ENCODE measurements around the gene HECTD4.

Gene HECTD4

GRCh38 chr12:112179341-112179740 is 202.9 kb downstream of the HECTD4 start:
- no peak for DNase-seq (ENCODE audit: low spot score)

GRCh38 chr12:112178796-112179195 is 203.4 kb downstream of the HECTD4 start:
- no peak for DNase-seq (ENCODE audit: low spot score)

GRCh38 chr12:112176321-112177010 is 205.8 kb downstream of the HECTD4 start:
- DNase-seq (ENCODE audit: low spot score), result no peak

- no peak for DNase-seq (ENCODE audit: low spot score)
These were observed 206.7 kb downstream of the HECTD4 start for GRCh38 chr12:112175361-112176155.

- no peak for DNase-seq (ENCODE audit: low spot score)
These were observed 209.5 kb downstream of the HECTD4 start for GRCh38 chr12:112172556-112173324.

GRCh38 chr12:112170971-112171596 is 211.1 kb downstream of the HECTD4 start:
- DNase-seq (ENCODE audit: low spot score), result no peak

GRCh38 chr12:112170376-112170775 is 211.9 kb downstream of the HECTD4 start:
- no peak for DNase-seq (ENCODE audit: low spot score)

GRCh38 chr12:112169966-112170365 is 212.3 kb downstream of the HECTD4 start:
- DNase-seq (ENCODE audit: low spot score), result no peak

GRCh38 chr12:112169161-112169872 is 212.9 kb downstream of the HECTD4 start:
- DNase-seq (ENCODE audit: low spot score), result no peak

GRCh38 chr12:112168561-112168971 is 213.7 kb downstream of the HECTD4 start:
- no peak for DNase-seq (ENCODE audit: low spot score)

- no peak for DNase-seq (ENCODE audit: low spot score)
These were observed 214.3 kb downstream of the HECTD4 start for GRCh38 chr12:112167718-112168525.

GRCh38 chr12:112167031-112167461 is 215.2 kb downstream of the HECTD4 start:
- no peak for DNase-seq (ENCODE audit: low spot score)

- no peak for DNase-seq (ENCODE audit: low spot score)
These were observed 215.9 kb downstream of the HECTD4 start for GRCh38 chr12:112166051-112167015.

GRCh38 chr12:112165624-112166023 is 216.6 kb downstream of the HECTD4 start:
- no peak for DNase-seq (ENCODE audit: low spot score)

- DNase-seq (ENCODE audit: low spot score), result no peak
These were observed 218.1 kb downstream of the HECTD4 start for GRCh38 chr12:112164011-112164660.

- no peak for DNase-seq (ENCODE audit: low spot score)
These were observed 218.7 kb downstream of the HECTD4 start for GRCh38 chr12:112163471-112163991.

- no peak for DNase-seq (ENCODE audit: low spot score)
These were observed 219.2 kb downstream of the HECTD4 start for GRCh38 chr12:112163056-112163455.

GRCh38 chr12:112162241-112162790 is 219.9 kb downstream of the HECTD4 start:
- no peak for DNase-seq (ENCODE audit: low spot score)

Data from pons (tissue), 1 donor.